Inflammatory macrophage treated with lipopolysaccharide for 1 hour (primary cell): ENCODE measurements around the gene OPRM1.

Experiments
- DNase-seq, 2 donors: peaks; one replicate each; pipeline ENCODE4 v3.0.0-alpha.2; 2020 to 2022

The OPRM1 gene

DNA sequence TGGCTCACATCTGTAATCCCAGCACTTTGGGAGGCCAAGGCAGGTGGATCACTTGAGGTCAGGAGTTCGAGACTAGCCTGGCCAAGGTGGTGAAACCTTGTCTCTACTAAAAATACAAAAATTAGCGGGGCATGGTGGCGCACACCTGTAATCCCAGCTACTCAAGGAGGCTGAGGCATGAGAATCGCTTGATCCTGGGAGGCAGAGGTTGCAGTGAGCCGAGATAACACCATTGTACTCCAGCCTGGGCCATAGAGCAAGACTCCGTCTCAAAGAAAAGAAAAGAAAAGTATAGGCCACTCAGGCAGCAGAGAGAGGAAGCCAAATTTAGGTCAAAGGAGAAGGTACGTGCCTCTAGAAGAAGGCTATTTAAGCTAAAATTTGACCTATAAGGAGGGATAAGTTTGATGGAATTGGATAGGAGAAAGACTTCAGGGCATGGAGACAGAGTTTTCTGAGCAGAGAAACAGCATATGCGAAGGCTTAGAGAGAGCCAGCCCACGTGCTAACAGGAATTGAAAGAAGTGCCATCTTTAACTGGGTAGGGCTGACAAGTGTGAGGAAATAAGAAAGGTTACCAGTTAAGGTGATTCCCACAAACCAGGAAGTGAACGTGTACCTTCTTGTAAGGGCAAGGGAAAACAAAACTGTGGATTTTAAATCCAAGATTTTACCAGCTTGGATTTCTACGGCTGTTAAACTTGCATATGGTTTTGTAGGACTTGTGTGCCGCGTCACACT lies 203.7 kb downstream of the OPRM1 start:
- DNase-seq = no peak

DNA sequence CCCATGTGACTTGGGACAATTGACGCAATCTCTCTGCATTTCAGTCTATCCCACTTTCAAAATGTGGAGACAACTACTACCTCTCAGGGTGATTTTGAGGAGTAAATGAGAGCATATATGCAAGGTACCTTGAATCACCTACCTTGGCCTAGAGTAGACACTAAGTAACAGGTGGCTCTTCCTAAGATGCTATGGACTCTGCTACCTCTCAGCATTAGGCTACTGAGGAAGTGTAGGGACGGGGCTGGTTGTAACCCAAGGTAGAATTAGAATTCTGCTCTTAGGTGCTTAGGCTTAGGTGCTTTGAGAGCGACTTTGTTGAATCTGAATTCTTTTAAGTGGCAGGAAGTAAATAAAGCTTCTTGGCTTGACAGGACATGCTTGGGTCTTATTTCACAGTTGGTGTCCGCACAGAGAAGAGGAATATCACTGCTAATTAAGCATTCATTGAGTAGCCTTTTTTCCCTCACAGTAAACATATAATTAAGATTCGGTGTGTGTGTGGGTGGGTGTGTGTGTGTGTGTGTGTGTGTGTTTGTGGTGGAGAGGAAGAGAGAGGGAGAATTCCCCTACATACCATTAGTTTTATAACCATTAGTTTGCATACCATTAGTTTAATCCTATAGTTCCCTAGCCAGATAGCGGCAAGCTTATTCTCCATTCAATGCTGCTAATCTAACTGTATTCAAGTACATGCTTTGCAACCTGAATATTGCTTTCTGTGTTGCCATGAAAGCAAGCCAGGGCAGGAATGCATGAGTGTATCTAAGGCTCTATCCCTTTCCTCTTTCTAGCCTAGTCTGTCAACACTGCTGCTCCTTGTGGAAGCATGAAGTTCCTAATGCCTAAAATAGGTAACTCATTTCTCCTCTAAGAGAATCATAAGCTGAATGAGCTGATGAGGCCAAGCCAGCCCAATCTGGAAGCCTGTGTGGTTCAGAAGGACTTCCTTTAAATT lies 205.0 kb downstream of the OPRM1 start:
- no peak for DNase-seq

DNA sequence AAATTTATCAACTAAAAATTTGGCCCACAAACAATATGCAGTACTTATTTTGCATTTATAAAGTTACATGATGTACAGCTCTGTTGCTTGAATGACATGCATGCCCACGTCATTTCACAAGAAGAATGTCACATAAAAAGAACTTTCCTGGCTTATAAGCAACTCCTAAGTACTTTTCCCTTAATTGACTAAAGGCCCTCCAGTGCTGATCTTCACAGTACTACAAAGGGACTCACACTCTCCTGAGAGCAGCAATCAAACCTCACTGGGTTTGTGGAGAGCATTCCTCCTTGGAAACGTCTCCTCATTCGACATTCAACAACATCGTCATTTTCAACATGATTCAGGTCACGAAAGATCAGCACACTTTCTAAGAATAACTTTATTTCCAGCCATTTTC lies 206.5 kb downstream of the OPRM1 start:
- no peak for DNase-seq

DNA sequence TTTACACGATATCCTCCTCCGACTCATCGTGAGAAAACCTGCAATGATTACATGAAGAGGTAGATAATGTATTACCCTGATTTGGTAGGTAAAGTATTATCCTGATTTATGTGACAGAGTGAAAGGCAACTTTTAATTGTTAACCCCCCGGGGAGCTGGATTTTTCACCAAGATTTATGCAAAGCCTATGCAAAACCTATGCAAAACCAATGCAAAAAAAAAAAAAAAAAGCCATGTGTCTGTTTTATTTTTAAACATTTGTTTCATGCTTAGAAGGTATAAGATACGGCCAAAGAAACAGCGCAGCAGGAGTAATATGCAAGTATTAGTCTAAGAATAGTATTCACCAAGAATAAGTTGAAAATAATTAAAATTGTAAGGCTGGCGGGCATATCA lies 207.7 kb downstream of the OPRM1 start:
- no peak for DNase-seq

DNA sequence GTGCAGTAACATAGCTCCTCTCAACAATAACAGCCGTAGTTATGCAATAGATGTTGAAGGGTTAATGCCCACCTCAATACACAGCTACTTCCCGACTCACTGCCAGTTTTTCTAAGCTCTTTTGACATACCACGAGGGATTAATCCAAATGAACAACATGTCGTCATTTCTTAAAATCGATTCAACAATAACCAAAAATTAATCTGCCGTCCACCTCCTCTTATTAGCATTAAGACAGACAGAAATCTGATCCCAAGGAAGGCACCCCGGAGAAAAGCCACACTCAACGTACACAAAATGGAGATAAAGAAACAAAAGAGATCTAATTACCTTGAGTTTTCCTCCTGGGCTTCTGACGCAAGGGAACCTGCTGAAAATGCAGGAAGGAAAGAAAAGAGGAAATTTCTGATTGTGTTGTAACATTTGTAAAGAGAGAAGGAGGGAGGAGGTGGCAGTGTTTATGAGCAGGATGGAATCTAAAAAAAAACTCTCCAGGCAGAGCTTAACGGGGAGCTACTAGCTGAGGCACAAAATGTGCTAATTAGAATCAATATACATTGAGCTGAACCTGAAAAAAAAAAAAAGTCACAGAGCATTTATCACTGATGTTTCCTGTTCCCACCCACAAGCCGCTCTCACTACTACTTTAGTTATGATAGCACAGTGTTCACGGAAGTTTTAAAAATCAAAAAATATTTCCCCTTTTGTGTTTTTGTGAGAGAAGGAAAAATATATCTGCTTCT lies 208.2 kb downstream of the OPRM1 start:
- peak in 1 of 2 donors; percentile 29 for DNase-seq

DNA sequence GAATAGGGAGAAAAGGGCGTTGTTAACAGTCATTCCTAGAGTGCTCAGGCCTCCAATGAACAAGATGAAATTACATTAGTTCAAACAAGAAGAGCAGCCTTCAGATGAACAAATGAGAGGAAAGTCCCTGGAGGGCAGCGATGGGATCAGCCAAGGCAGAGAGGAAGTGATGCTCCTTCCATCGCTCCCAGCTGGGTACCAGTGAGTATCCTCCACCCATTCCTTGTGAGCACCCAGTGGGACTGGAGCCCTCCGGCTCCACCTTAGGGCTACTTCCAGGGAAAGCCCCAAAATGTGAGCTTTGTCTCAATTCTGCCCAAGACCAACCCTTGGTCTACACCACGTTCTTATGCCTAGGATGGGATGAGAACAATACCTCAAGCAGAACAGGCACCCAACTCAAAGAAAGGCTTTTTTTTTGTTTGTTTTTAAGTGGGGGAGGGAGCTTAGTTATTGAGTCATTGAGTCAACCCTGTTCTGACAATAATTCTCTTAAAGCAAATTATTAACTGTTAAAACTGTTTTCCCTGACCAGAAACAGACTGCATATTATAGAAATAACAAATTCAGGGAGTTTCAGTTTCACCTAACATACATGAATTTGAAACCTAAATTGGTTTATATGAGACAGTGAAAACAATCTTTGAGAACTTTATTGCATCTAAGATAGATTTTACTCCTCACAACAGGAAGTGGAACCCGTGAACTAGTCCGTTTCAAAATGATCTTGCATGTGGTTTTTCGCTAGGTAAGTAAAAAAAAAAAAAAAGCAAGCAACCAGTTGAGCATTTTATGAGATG lies 210.7 kb downstream of the OPRM1 start:
- DNase-seq = no peak

DNA sequence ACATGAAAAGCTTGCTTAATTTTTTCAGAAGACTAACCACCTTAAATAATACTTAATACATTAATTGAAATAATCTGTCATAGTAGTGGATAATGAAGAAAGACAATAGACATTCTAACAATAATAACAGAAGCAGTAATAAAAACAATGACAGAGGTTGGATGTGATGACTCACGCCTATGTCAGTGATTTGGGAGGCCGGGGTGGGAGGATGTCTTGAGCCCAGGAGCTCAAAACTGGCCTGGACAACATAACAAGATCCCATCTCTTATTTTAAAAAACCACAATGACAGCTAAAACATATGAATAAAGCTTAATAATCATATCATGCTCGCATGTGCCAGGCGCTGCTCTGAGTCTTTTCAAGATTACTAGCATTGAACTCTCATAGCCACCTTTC lies 212.1 kb downstream of the OPRM1 start:
- no peak for DNase-seq

DNA sequence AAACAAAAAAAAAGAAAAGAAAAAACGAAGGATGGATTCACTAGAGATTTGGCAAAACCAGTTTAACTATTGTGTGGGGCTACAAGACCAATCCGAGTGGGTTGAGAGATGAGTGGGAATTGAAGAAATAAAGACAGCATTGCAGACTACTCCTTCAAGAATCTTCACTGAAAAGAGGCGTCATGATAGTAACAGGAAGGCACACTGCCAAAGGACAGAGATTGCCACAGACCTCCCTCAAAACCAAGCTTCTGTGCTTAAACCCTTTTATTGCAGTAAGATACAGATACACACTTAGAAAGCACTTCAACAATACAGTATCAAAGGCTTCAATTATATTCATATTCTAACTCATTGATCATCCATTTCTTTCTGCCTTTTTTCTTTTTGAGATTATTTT lies 213.6 kb downstream of the OPRM1 start:
- DNase-seq = peak in 1 of 2 donors; percentile 48

DNA sequence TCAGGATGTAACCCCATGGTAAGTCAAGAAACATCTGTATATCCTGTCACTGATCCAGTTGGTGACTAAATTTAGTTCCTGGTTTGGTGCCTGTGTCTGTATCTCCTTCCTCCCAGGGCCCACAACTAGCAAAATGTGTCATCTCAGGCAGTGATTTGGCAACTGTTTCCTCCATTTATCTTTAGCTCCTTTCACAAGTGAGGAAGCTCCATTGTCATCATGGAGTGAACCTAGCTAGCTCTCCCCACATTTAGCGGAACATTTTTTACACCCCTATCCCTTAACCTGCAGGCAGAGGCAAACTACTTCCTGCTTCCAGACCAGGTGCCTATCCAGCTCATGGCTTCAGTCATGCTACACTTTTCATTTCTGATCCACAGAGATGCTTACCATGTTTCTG lies 218.0 kb downstream of the OPRM1 start:
- peak; percentile 90 to 93 for DNase-seq

DNA sequence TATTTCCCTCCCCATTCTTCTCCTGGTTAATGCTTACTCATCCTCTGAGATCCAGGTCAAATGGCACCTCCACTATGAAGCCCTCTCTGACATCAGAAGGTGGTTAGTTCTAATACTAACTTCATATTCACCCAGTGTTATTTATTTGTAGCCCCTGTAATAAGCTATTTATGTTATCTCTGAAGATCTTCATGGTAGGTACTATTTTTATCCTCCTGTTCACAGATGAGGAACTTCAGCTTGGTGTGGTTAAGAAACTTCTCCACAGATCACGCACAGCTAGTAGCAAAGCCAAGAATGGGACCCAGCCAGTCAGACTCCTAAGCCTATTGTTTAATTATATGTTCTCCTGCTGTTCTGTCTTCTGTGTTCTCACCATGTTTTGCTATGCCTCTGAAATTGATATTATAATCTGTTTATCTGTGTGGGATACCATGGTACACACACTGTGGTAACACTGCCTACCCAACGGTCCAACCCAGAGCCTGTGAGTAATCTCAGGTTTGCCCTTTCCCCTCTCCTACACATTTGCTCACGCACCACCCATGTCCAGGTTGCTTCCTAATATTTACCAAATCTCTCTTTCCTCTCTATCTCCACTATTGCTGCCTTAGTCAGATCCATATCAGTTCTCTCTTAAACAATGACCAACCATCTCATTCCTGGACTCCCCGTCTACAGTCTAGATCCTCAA lies 219.2 kb downstream of the OPRM1 start:
- DNase-seq = peak; percentile 45 to 48

DNA sequence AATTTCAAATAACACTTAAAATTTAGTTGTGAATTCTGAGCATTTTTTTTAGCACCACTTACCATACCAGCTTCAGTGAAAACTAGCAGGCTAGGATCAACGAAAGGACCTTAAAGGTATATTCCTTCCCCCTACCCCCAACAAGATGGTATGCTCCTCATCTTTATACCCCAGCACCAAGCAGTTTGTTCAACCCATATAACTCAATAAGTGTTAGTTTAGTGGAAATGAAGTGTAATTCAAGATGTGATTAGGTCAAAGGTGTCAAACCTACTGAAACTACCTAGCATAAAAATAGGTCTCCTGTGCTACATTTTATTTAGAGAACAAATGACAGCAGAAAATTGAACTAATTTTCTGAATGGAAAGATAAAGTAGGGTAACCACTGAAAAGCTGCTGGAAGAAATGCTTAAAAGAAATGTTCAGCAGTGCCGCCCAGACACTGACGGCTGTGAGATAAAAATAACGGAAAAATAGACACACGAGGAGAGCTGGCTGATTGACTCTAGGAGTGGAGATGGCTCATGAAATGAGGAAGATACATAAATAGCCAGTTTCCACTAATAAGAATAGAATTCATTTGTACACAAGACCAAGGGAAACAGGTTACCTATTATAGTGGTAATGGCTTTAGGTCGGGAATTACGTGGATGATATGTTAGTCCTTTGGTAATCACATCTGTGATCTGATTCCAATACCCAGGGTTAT lies 222.8 kb downstream of the OPRM1 start:
- no peak for DNase-seq

DNA sequence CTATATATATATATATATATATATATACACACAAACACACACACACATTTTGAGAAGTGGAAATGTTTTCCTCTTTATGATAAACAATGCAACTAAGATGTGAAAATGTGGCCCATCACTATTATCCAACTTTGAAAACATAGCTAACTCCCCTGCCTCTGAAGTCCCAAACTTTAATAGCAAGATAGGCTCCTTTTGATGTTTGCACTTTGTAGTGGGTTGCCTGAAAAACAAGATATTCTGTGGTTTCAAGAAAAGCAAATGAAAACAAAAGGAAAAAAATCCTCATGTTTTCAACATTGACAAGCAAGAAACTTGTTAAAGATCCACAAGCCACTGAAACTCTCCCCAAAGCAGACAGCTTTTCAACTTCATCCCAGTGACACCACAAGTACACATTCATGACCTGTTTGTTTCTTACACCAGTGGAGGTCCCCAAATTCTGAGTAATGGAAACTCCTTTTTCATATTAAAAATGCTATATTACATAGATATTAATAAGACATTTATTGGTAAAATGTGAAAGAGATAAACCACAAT lies 227.6 kb downstream of the OPRM1 start:
- DNase-seq = no peak

DNA sequence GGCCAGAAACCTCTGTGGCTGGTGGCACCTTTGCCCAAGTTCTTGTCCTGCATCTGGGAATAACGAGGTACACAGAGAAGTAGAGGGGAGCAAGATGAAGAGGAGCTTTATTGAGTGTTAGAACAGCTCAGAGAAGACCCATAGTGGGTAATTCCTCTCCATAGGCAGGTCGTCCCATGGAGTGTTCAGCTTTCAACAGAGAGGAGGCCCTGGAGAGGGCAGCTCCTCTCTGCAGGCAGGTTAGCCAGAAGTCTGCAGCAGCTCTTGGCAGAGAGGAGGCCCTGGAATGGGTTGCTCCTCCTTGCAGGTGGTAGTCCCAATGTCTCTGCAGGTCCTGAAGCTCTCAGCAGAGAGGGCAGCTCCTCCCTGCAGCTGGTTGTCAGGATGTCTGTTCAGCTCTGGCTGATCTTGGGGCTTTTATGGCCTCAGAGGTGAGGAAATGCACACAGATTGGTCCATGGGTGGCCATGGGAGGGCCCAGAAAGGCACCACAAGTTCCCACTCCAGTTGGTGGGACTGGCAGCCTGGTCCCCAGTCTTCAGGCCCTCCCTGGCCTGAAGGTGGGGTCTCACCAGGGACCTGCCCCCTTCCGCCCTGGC lies 228.6 kb downstream of the OPRM1 start:
- DNase-seq = no peak

DNA sequence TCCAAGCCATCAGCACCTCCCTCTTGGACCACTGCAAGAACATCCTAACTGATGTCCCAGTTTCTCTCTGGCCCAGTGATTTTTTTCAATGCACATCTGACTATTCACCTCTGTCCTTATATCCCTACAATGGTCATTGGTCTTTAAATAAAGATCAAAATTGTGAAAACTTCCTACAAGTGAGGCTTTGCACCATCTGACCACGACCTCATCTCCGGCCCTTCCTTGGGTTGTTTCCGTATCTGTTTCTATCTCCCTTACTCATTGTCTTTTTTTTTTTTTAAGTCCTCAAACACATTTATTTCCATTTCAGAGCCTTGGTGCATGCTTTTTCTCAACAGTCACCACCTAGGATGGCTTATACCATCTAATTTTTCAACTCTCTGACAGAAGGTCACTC lies 229.4 kb downstream of the OPRM1 start:
- peak in 1 of 2 donors; percentile 26 for DNase-seq

DNA sequence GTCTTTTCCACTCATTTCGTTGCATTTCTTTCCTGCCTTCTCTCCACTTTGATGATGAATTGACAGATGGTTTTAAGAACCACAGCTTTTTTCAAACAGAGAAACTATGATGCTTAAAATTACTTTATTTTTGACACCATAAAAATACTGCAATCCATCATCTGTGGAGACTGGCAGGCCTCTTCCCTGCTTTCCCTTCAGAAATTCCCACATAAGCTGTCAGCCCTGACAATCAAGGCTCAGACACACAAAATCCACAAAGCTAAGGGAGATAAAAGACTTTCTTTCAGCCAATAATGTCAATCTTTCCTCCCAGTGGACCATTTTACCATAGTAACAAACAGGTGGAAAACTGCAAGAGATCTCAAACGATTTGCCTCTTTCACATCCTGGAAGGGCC lies 235.1 kb downstream of the OPRM1 start:
- no peak for DNase-seq

DNA sequence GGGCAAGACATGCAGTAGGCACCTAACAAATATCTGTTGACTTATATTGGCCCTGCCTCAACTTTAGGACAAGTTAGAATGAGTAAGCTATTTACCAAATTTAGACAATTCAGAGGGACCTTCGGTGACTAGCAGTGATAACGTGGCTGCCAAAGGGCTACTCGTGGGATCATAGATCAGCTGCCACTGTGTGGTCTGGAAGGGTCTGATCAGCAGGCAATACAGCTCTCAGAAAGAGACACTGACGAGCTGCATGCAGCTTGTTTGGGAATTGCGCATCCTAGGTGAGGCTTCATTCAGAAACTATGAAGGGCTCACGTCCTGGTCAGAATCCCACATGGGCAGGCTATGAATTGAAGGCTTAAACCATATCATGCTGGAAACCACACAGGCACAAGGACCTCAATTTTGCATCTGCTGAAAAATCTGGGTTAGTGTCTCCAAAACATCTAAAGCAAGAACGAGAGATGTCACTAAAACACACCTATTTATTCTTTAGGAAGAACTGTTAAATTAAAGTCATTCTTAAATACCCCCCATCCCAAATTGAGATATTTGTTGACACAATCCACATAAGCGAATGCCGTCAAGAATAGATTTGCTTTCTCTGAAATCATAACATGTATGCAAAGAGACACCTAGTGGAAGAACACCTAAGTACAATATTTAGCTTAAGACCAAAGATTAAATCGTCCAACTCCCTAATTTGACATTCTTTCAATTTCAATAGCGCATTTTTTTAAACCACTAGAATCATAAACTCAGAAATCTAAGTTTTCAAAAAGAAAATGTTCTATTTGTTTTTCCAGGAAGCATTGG lies 238.0 kb downstream of the OPRM1 start:
- peak; percentile 33 to 73 for DNase-seq

DNA sequence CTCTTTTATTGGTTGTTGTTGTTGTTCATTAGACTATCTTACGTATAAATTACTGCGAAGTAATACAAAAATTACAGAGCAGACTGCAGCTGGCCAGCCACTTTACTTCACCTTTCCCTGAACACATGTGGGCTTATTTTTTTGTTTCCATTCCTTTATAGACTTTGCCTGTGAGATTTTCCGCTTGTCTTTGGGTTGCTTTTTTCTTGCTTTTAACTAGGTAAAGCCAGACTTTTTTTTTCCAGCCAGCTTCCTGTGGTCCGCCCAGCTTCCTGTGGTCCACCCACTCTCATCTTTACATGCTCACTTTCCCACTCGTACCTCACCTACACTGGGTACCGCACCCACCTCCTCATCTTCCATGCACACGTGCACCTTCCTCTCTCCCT lies 238.6 kb downstream of the OPRM1 start:
- DNase-seq = no peak

DNA sequence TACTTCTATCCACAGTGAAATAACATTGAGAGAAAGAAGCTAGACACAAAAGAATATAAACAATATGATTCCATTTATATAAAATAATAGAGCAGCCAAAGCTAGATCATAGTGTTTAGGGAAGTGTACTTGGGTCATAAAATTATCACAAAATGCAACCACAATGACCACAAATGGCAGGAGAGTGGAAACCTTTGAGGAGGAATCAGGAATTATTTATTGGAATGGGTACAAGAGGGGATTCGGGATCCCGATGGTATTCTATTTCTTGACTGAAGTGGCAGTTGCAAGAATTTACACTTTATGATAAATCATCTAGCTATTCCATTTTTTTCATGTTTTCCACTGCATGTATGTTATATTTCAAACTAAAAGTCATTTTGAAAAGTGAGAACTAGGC lies 241.5 kb downstream of the OPRM1 start:
- no peak for DNase-seq

DNA sequence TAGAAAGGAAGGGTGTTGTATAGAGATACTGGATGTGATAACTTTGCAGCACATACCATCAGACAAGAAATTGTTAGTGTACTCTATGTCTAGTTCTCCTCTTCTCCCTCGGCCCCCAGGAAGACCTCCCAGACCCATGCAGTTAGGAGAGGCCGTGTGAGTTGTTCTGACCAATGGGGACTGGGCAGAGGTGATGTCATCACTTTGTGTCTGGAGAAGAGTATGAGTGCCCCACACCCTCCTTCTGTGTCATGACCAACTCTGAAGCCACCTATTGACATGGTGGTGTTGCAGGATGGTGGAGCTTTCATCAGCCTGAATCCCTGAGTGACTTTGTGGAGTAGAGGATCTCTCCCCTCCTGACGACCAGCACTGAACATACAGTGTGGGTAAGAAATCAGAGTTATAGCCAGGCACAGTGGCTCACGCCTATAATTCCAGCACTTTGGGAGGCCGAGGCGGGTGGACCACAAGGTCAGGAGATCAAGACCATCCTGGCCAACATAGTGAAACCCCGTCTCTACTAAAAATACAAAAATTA lies 245.3 kb downstream of the OPRM1 start:
- no peak for DNase-seq
